NK-92 (cell line): ENCODE measurements around the gene FUT3.
"Not testable (repeated sequence)": the region's sequence is repeated elsewhere in the genome, so short reads cannot be mapped to it uniquely, and the experiment has no call there.

Experiments
- DNase-seq: peaks from one replicate; lab custom pipeline; 2025; ENCODE audit not compliant: unreplicated experiment; lab: John Stamatoyannopoulos, UW

FUT3 gene

GRCh38 chr19:5882421-5882968 is 31.2 kb upstream of the FUT3 start:
- DNase-seq, result no peak

- no peak for DNase-seq
Measured at GRCh38 chr19:5881543-5882299, 30.5 kb upstream of the FUT3 start.

- DNase-seq, result no peak
Measured at GRCh38 chr19:5880604-5881078, 29.4 kb upstream of the FUT3 start.

- no peak for DNase-seq
Measured at GRCh38 chr19:5880196-5880595, 28.9 kb upstream of the FUT3 start.

GRCh38 chr19:5877882-5878281 is 26.6 kb upstream of the FUT3 start:
- no peak for DNase-seq

- DNase-seq, result no peak
Measured at GRCh38 chr19:5877427-5877826, 26.2 kb upstream of the FUT3 start.

- DNase-seq, result not testable (repeated sequence)
Measured at GRCh38 chr19:5874496-5874895, 23.2 kb upstream of the FUT3 start.

- no peak for DNase-seq
Measured at GRCh38 chr19:5873617-5874199, 22.5 kb upstream of the FUT3 start.

- no peak for DNase-seq
Measured at GRCh38 chr19:5870986-5871394, 19.7 kb upstream of the FUT3 start.

GRCh38 chr19:5867201-5868136 is 16.2 kb upstream of the FUT3 start:
- DNase-seq, result no peak

GRCh38 chr19:5865772-5866171 is 14.5 kb upstream of the FUT3 start:
- no peak for DNase-seq

GRCh38 chr19:5864725-5865486 is 13.7 kb upstream of the FUT3 start:
- DNase-seq, result no peak

GRCh38 chr19:5864013-5864720 is 12.9 kb upstream of the FUT3 start:
- DNase-seq, result no peak

- no peak for DNase-seq
Measured at GRCh38 chr19:5863030-5863665, 11.9 kb upstream of the FUT3 start.

- DNase-seq, result no peak
Measured at GRCh38 chr19:5857203-5858081, 6.2 kb upstream of the FUT3 start.

- not testable (repeated sequence) for DNase-seq
Measured at GRCh38 chr19:5855151-5855550, 3.9 kb upstream of the FUT3 start.

- DNase-seq, result not testable (repeated sequence)
Measured at GRCh38 chr19:5854121-5854520, 2.9 kb upstream of the FUT3 start.

GRCh38 chr19:5850743-5851293 is 431 bp downstream of the FUT3 start:
- DNase-seq, result no peak
